ENCODE measurements around the gene ATP2A1. TPM values are rescaled to one million over a fixed set of nuclear protein-coding genes. Genes with fewer than 3 reads are reported as not detected.

Gene ATP2A1
- total and polyA plus RNA-seq, 2 of the 13 experiments (the other 11 are each of a cell fraction or from before 2014, with no cell fraction given), result 3.2 to 12.5 TPM

- TF ChIP-seq PLSCR1 (CRISPR knock-in tag; IDR thresholded peaks at IDR 0.05; ENCODE audit: borderline replicate concordance) (no peak), ZNF816 (CRISPR knock-in tag; IDR thresholded peaks at IDR 0.05; ENCODE audit: borderline replicate concordance) (no peak), ZNF326 (CRISPR knock-in tag; IDR thresholded peaks at IDR 0.05; ENCODE audit: borderline replicate concordance) (no peak; the same call in 1 of the 2 replicates), SIN3A (IDR thresholded peaks at IDR 0.05; ENCODE audit: borderline replicate concordance, low read depth, low read length) (peak; percentile 46; the same call in 1 of the 2 replicates), TGIF2 (CRISPR knock-in tag; IDR thresholded peaks at IDR 0.05) (no peak), ZNF563 (CRISPR knock-in tag; IDR thresholded peaks at IDR 0.05) (no peak; the same call in 1 of the 2 replicates), DNMT1 (CRISPR knock-in tag; IDR thresholded peaks at IDR 0.05) (peak; percentile 84), SOX5 (CRISPR knock-in tag; IDR thresholded peaks at IDR 0.05; ENCODE audit: borderline replicate concordance) (0 out of 2 replicates have a peak, but pooled peaks have one; percentile 8), ELF3 (CRISPR knock-in tag; IDR thresholded peaks at IDR 0.05) (peak; percentile 76; the same call in 1 of the 2 replicates), MTA1 (CRISPR knock-in tag; IDR thresholded peaks at IDR 0.05; ENCODE audit: borderline replicate concordance) (0 out of 2 replicates have a peak, but pooled peaks have one; percentile 59), GZF1 (CRISPR knock-in tag; IDR thresholded peaks at IDR 0.05) (peak; percentile 47), ZFP91 (CRISPR knock-in tag; IDR thresholded peaks at IDR 0.05; ENCODE audit: borderline replicate concordance) (peak; percentile 87), GPN1 (CRISPR knock-in tag; IDR thresholded peaks at IDR 0.05; ENCODE audit: borderline replicate concordance) (no peak), ZBTB43 (CRISPR knock-in tag; conservative IDR thresholded peaks at IDR 0.05) (peak; percentile 79), GTF3A (CRISPR knock-in tag; conservative IDR thresholded peaks at IDR 0.05) (peak; percentile 20; the same call in 1 of the 2 replicates), CSRNP2 (CRISPR knock-in tag; conservative IDR thresholded peaks at IDR 0.05; ENCODE audit: low read depth) (no peak)
- TF ChIP-seq, protein P1, sequence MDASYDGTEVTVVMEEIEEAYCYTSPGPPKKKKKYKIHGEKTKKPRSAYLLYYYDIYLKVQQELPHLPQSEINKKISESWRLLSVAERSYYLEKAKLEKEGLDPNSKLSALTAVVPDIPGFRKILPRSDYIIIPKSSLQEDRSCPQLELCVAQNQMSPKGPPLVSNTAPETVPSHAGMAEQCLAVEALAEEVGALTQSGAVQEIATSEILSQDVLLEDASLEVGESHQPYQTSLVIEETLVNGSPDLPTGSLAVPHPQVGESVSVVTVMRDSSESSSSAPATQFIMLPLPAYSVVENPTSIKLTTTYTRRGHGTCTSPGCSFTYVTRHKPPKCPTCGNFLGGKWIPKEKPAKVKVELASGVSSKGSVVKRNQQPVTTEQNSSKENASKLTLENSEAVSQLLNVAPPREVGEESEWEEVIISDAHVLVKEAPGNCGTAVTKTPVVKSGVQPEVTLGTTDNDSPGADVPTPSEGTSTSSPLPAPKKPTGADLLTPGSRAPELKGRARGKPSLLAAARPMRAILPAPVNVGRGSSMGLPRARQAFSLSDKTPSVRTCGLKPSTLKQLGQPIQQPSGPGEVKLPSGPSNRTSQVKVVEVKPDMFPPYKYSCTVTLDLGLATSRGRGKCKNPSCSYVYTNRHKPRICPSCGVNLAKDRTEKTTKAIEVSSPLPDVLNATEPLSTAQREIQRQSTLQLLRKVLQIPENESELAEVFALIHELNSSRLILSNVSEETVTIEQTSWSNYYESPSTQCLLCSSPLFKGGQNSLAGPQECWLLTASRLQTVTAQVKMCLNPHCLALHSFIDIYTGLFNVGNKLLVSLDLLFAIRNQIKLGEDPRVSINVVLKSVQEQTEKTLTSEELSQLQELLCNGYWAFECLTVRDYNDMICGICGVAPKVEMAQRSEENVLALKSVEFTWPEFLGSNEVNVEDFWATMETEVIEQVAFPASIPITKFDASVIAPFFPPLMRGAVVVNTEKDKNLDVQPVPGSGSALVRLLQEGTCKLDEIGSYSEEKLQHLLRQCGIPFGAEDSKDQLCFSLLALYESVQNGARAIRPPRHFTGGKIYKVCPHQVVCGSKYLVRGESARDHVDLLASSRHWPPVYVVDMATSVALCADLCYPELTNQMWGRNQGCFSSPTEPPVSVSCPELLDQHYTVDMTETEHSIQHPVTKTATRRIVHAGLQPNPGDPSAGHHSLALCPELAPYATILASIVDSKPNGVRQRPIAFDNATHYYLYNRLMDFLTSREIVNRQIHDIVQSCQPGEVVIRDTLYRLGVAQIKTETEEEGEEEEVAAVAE (CRISPR knock-in tag; IDR thresholded peaks at IDR 0.05; ENCODE audit: borderline replicate concordance), result 0 out of 2 replicates have a peak, but pooled peaks have one; percentile 60
- TF ChIP-seq, protein P2, sequence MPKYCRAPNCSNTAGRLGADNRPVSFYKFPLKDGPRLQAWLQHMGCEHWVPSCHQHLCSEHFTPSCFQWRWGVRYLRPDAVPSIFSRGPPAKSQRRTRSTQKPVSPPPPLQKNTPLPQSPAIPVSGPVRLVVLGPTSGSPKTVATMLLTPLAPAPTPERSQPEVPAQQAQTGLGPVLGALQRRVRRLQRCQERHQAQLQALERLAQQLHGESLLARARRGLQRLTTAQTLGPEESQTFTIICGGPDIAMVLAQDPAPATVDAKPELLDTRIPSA (CRISPR knock-in tag; IDR thresholded peaks at IDR 0.05; ENCODE audit: borderline replicate concordance), result no peak
These were observed 46.6 kb downstream of the ATP2A1 start, which contains the start of gene RABEP2 (continued) for GRCh38 chr16:28924762-28925385.

Measured in HepG2 (cell line).